Dedifferentiated amniotic fluid mesenchymal stem cell (primary cell): ENCODE measurements around the gene GLYR1.
A peak's percentile ranks its signal among the peaks of the same experiment; 100 is the strongest.
"Not testable (repeated sequence)": the region's sequence is repeated elsewhere in the genome, so short reads cannot be mapped to it uniquely, and the experiment has no call there.

Experiments used
- DNase-seq: peaks from one replicate; pipeline ENCODE4 v3.0.0-alpha.2; 2016; ENCODE audit errors: extremely low spot score

Gene GLYR1

GRCh38 chr16:4846901-4847773 lies at the start of gene GLYR1, which contains the start of gene UBN1:
Gene GLYR1 (minus strand): TSS chr16:4847288. CDS start chr16:4847265, 23 bp downstream.
Gene UBN1 (plus strand): TSS chr16:4847481. CDS start chr16:4852918, 5,437 bp downstream.
- peak; percentile 95 for DNase-seq

DNA sequence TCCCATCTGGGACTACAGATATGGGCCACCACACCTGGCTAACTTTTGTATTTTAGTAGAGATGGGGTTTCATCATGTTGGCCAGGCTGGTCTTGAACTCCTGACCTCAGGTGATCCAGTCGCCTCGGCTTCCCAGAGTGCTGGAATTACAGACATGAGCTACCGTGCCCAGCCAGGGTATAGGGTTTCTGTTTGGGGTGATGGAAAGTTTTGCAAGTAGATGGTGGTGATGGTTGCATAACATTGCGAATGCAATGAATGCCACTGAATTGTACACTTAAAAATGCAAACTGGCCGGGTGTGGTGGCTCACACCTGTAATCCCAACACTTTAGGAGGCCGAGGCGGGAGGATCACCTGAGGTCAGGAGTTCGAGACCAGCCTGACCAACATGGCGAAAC lies 49.7 kb upstream of the GLYR1 start:
- not testable (repeated sequence) for DNase-seq

- no peak for DNase-seq
Measured at GRCh38 chr16:4895366-4895765, 48.3 kb upstream of the GLYR1 start.

GRCh38 chr16:4894276-4895150 lies 47.4 kb upstream of the GLYR1 start:
- no peak for DNase-seq

- DNase-seq: no peak
Measured at GRCh38 chr16:4893103-4893862, 46.2 kb upstream of the GLYR1 start.

- peak; percentile 17 for DNase-seq
Measured at GRCh38 chr16:4892361-4893102, 45.4 kb upstream of the GLYR1 start.

GRCh38 chr16:4891886-4892216 lies 44.8 kb upstream of the GLYR1 start:
- no peak for DNase-seq

GRCh38 chr16:4891097-4891885 lies 44.2 kb upstream of the GLYR1 start:
- no peak for DNase-seq

DNA sequence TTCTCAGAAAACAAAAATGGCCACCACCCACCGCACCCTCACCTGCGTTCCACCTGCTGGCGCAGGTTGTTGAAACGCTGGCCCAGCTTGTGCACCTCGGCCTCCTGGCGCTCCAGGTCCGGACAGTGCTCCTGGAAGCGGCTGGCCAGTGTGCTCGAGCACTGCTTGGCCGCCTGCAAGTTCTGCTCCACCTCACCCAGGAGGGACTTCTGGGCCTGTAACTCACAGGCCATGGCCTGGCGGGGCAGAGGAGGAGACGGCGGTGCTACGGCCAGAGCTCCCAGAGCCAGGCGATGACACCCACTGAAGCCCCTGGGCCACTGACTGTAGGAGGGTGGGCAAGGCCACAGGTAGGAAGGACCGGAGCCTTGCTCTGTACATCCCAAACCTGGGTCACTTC lies 43.6 kb upstream of the GLYR1 start:
- no peak for DNase-seq

GRCh38 chr16:4890026-4890425 lies 42.9 kb upstream of the GLYR1 start:
- no peak for DNase-seq

DNA sequence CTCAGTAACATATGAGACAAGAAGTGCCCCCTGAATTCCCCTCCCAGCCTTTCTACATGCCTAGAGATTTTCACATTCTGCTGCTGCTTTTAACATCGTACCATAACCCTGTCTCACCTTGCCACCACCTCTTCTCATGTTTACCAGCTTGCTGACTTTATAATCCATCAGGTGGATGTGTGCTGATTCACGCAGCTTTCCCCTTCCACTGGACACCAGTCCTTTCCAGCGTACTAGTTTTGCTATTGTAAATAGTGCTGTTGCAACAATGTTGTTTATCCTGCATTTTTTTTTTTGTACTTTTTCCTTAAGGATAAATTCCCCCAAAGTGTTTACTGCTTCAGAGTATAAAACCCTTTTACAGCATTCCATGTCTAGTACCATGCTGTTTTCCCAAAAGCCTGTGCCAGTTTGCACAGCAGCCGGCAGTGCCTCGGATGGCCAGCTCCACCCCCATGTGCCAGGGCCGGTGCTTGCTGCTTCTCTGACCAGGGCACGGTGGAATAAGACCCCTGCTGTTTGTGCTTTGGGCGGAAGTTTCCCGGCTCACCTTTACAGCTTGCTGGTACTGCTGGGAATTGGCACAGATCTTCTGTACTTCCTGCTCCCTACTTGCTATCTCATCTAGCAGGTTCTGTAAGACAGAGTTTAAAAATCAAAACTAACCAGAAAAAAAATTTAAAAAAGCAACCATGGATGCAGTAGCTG lies 41.5 kb upstream of the GLYR1 start:
- no peak for DNase-seq

DNA sequence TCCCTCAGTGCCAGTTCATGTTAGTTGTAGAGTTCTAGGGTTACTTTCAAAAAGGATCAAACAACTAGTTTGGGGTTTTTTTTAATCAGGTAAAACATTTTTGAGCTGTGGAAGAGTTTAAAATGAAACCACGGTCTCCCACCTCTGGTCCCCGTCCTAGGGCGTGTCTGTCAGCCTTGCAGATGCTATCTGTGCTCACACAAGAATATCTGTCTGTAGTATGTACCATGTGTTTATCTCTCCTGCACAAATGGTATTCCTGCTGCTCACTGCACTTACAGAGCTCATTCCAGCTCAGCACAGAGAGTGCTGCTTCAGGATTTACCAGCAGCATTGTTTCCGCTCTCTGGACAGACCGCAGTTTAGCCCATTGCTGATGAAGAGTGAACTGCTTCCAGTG lies 39.1 kb upstream of the GLYR1 start:
- no peak for DNase-seq

DNA sequence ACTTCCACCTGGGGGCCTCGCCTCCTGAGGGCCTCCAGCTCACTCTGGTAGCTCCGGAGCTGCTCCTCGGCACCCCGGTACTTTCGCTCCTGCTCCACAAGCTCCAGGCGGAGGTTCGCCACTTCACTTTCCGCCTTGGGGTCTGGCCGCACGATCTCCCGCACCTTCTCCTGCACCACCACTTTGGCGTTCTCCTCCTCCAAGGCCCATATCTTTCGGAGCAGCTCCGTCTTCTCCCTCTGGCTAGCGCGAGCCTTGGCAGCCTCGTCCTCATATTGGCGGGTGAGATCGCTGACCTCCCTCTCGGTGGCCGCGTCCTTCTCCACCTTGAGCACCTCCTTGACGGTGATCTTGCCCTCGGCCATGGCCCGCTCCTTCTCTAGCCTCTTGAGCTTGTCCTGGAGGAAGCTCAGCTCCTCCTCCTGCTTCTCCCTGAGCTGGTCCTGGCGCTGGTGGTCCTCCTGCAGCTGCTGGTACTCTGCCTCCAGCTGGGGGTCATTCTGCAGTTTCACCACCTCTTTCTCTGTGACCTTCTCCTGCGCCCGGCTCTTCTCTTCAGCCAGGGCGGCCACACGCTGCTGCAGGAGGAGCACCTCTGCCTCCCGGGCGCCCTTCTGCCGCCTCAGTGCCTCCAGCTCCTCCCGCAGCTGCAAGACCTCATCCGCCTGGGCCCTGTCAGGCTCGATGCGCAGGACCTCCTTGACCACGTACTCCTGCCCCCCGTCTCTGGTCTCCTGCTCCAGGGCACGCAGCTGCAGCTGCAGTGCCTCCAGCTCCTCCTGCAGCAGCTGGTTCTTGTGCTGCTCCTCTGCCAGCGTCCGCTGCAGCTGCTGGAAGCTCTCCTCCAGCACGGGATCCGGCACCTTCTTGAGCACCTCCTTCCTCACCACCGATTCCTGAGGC lies 38.1 kb upstream of the GLYR1 start:
- DNase-seq: no peak

DNA sequence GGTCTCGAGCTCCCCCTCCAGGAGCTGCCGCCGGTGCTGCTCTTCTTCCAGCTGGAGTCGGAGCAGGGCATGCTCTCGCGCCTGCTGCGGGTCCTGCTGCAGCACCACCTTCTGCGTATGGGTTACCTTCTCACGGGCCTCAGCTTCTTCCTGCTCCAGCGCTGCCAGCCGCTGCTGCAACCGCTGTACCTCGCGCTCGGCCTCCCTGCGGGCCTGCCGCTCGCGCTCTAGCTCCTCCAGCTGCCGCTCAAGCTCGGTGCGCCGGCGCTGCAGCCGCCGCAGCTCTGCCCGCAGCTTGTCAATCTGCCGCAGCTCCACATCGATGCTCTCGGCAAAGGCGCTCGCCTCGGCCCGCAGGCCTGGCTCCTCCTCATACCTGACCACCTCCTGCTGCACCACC lies 37.1 kb upstream of the GLYR1 start:
- DNase-seq: no peak

DNA sequence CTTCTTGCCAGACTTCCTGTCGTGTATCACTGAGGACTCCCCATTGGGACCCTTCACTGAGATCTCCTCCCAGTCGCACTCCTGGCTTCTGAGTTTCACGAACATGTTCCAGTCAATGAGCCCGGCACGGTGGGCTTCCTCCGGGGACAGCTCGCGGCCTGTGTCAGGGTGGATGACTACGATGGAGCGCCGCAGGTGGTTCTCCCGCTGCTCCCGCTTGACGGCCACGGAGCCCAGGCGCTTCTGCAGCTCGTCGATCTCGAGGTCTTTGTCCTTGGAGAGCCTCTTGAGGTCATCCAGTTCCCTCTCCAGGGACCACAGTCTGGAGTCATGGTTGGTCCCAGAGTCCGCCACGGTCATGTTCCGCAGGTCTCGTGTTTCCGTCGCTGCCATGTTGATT lies 36.4 kb upstream of the GLYR1 start:
- no peak for DNase-seq

DNA sequence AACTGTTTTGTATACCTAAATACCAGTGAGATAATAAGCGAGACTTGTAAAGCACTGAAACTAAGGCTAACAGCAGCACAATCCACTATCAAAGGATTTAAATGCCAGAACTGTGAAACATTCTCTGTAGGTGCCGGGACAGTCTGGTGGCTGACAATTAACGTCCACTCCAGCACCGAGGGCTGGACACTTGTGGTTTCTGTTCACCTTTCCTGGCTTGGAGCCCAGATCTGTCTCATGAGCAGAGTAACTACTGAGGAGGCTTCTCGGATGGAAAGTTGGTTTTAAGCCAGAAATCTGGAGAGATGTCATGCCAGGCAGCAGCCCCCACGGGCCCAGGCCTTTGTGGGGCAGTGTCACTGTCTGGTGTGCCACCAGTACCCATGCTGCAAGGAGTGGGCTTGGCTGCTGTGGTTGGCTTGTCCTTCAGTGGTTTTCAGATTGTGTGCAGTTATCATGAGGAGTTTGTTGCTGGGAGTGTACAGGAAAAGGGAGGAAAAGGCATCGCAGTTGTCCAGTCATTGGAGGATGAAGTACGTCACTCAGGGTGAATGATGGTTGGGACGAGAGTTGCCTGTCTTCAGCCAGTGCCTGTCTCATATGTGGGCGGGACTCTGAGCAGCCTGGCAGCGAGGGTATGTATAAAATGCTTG lies 35.7 kb upstream of the GLYR1 start:
- DNase-seq: no peak

GRCh38 chr16:4882000-4882632 lies 35.0 kb upstream of the GLYR1 start:
- DNase-seq: no peak
